ENCODE data around the gene LCN12.

LCN12 gene

DNA sequence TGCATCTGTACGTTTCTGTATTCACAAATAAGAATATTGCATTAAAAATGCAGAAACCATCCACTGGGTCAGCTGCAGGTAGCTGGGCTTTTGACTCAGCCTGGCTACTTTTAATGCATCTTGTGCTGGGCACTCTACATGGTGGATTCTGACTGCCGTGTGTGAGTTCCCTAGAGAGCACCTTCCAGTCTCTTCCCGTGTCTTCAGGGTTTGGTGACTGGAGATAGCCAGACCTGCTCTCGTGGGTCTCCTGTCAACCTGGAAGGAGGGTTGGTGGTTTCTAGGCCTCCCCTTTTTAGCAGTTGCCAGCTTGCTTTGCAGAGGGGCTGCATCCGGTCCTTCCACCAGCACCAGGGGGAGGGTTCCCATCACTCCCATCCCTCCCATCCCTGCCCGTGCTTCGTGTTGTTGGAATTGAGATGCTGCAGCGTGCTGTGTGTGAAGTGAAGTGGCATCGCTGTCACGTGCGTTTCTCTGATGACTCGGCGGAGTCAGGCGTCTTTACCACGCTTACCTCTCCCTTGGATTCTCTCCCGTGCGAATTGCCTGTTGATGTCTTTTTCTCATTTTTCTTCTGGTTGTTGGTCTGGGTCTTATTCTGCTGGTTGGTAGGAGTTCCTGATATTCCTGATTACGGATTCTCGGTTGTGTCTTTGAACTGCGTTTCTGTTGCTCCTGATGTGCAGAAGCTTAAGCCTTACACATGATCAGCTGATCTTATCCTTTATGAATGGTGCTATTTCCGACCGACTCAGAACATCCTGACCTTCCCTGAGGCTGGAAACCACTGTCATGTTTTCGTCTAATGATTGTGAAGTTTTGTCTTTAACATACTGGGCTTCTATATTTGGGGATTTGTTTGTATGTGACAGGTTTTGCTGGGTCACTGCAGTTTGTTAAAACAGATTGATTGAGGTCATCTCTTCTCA, 24.5 kb upstream of the LCN12 start:
- no peak for DNase-seq (ENCODE audit: low read depth in 3 of 3)

DNA sequence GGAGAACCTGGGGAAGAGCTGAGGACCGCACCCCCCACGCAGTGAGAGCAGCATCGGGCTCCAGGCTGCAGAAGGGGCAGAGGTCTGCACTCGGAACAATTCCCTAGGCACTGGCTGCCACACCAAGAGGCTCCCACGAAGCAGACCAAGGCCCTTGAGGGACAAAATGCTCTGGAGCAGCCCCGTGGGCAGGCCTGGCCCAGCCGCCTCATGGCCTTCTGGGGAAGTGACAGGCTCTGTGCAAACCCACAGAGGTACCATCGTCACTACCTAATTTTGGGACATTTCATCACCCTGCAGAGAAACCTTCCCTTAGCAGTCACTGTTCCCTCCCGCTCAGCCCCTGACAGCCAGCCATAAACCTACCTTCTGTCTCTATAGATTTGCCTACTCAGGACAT, 23.5 kb upstream of the LCN12 start:
- no peak for DNase-seq (ENCODE audit: low read depth in 3 of 3)

DNA sequence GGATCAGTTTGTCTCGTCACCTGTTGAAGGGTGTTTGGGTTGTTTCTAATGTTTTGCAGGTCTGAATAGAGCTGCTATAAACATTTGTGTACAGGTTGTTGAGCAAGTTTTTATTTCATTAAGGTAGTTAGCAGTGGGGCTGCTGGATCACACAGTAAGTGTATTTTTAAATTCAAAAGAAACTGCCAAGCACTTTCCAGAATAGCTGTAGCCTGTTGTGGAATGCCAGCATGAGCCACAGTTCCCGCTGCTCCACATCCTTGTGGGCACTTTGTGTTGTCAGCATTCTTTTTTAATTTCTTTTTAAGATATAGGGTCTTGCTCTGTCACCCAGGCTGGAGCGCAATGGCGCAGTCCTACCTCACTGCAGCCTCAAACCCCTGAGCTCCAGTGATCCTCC, 22.1 kb upstream of the LCN12 start:
- DNase-seq (ENCODE audit: low read depth in 3 of 3) = no peak

DNA sequence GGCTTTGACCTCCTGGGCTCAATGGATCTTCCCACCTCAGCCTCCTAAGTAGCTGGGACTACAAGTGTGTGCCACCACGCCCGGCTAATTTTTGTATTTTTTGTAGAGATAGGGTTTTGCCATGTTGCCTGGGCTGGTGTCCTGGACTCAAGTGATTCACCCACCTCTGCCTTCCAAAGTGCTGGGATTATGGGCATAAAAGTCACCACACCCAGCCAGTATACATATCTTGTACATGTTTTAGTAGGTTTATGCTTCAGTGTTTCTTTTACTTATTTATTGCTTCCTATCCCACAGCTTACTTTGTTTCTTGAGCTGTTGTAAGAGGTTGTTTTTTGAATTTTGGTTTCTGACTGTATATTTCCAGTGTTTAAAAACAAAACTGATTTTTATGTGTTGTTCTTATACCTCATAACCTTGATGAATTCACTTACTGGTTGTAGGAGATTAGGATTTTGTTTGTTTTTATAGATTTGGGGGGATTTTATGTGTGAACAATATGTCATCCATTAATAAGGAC, 20.4 kb upstream of the LCN12 start:
- no peak for DNase-seq (ENCODE audit: low read depth in 3 of 3)

DNA sequence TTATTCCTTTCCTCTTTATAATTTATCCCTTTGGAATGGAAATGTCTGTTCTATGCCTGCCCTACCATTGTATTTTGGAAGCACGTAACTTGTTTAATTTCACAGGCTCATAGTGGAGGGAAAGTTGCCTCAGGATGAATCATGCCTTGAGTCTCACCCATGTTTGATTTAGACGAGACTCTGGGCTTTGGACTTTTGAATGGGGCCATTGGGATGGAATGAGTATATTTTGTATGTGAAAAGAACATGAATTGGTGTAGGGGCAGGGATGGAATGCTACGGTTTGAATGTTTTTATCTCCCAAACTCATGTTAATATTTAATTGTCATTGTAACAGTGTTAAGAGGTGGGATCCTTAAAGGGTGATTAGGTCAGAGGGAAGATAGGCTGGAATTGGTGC, 17.8 kb upstream of the LCN12 start:
- DNase-seq (ENCODE audit: low read depth in 3 of 3) = no peak

DNA sequence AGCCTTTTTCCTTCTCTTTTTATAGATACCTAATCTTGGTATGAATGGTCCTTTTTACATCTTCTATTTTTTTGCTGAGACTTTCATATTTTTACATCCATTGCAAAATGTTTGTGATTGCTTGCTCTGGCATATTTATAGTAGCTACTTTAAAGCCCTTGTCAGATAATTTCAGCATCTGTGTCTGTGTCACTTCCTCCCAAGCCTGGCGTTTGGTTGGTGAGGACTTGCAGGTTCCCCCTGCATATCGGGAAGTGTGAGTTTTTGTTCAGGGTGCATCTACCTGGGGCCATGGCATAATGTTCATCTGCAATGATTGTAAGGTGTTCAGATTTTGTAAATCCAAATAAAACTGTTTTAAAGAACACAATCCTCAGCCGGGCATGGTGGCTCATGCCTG, 16.4 kb upstream of the LCN12 start:
- DNase-seq (ENCODE audit: low read depth in 3 of 3) = no peak

DNA sequence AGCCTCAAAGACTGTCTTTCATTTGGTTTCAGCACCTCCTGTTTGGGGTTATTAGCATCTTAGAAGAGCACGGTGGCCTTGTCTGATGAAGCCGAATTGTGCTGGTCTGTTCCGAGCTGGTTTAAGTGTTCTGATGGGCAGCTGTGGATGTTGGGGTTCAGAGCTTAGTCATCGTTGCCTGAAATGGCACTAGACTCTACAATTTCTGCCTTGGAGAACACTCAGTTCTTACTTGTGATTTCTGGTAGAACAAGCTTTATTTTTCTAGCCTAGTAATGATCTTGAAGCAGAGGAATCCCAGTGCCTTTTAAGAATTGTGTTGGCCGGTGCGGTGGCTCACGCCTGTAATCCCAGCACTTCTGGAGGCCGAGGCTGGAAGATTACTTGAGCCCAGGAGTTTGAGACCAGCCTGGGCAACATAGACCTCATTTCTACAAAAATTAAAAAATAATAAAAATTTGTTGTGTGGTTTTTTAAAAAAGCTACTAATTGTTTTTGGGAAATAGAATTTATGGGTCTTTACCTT, 15.4 kb upstream of the LCN12 start:
- DNase-seq (ENCODE audit: low read depth in 3 of 3) = no peak

DNA sequence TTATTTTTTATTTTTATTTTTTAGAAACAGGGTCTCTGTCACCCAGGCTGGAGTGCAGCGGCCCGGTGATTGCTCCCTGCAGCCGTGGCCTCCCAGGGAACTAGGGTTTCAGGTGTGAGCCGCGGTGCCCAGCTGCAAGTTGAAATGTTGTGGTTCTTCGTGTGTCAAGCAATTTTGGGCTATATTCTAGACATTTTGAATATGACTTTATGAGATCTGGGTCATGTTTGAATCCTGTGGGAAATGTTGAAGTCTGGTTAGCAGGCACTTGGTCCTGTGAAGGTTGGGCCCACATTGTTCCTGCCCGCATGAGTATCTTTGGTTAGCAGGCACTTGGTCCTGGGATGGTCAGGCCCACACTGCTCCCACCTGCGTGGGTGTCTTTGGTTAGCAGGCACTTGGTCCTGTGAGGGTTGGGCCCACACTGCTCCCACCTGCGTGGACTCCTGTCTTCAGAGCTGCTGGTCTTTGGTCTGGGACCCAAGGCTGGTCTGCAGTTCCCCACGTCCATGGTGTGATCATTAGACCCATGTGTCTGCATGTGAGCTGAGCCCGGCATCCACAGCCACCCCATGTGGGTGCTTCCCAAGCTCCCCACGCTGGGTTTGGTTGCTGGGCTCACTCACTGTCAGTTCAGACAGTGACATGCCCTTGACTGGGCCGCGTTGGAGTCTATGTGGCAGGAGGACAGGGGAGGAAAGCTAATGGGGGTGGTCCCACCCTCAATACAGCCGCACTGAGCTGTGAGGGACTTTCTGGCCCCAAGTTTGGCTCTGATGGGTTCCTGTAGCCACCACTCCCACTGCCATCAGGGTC, 14.7 kb upstream of the LCN12 start:
- no peak for DNase-seq (ENCODE audit: low read depth in 3 of 3)

DNA sequence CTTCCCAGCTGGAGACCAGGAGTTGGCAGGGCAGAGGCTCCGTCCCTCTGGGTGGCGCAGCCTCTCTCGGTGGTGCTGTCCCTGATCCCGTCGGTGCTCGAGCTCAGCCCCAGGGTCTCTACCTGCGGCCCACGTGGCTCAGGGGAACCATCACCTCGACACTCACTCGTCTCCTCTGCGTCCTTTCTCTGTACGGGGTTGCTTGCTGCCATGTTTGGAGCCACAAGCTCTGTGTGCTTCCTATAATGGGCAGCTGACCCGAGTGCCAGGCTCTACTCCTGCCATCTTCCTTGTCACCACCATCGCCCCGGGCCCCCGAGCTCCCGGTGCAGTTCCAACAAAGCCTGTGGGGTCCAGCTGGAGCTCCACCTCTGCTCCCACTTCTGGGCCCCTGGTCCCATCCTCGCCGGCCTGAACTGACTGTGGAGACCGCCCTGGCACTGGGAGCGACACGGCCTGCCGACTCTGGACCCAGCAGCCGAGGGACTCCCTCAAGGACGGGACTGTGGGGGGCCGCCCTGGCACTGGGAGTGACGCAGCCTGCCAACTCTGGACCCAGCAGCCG, 12.6 kb upstream of the LCN12 start:
- no peak for DNase-seq (ENCODE audit: low read depth in 3 of 3)

DNA sequence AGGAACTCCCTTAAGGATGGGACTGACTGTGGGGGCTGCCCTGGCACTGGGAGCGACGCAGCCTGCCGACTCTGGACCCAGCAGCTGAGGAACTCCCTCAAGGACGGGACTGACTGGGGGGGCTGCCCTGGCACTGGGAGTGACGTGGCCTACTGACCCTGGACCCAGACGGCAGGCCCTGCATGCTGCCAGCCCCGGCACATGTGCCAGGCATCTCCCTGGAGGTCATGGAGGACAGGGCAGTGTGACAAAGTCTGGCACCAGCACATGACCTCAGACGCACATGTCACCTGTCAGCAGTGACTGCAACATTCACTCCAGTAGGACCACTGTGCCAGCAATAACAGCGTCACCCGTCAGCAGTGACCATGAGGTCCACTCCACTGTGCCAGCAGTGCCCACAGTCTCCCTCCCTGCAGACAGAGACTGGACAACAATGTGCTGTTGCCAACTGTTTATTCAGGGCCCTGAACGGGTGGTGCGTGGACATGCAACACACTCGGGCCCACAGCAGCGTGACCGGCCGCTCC, 12.0 kb upstream of the LCN12 start:
- DNase-seq (ENCODE audit: low read depth in 3 of 3) = no peak

DNA sequence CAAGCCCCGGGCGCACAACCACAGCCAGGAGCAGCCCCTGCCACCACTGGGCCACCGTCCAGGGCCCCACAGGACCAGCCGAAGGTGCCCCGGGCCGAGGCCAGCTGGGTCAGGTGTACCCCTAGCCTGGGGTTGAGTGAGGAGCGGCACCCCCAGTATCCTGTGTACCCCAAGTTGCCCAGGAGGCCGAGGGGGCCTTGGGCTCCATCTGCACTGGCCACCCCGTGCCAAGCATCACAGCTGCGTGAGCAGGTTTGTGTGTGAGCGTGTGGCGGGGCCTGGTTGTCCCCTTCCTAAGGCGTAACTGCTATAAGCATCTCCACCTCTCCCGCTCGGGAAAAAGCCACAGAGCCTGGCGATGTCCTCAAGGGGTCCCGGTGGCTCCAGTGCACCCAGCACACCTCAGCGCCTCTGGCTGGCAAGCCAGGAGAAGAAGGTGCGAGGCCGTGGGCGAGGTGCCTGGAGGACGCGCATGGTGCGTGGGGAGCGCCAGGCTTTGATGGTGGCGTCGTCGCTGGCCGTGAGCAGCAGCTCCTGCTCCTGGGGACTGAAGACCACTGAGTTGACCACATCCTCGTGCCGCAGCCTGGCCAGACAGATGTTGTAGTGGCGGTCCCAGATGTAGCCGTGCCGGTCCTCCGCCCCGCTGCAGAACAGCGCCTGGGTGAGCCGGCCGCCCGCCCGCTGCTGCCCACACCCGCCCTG, 11.4 kb upstream of the LCN12 start:
- no peak for DNase-seq (ENCODE audit: low read depth in 3 of 3)

DNA sequence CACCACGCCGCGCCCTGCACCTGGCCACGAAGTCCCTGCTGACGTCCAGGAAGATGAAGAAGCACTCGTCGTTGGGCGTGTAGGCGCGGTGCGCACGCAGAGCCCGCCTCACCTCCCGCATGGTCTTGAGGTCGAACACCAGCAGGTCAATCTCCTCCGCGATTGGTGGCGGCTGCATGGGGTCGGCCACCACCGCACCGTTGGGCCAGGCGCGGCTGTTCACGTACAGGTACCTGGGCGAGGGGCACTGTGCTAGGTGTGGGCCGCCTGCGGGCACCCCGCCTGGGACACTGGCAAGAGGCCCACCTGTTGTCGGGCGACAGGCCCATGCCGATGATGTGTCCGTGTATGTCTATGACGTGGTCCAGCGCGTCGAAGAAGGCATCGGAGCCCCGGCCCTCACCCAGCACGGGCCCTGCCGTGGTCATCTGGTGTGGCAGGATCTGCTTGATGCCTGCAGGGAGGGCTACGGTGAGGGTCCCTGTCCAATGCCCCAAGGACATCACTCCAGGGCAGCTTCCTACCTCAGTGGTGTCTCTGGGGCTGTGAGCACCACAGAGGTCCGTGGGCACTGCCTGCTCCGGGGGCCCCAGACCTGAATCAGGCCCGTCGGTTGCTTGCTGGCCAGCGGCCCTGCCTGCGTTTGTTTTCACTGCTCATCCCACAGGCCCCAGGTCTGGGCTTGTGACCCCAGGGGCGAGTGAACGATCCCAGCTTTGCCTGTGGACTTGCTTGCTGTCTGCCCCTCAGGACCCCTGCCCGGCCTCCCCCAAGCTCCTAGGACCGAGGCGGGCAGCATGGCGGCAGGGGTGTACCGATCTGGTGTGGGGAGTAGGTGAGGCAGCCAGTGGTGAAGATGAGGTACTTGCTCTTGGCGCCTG, 10.6 kb upstream of the LCN12 start:
- DNase-seq (ENCODE audit: low read depth in 3 of 3) = no peak

DNA sequence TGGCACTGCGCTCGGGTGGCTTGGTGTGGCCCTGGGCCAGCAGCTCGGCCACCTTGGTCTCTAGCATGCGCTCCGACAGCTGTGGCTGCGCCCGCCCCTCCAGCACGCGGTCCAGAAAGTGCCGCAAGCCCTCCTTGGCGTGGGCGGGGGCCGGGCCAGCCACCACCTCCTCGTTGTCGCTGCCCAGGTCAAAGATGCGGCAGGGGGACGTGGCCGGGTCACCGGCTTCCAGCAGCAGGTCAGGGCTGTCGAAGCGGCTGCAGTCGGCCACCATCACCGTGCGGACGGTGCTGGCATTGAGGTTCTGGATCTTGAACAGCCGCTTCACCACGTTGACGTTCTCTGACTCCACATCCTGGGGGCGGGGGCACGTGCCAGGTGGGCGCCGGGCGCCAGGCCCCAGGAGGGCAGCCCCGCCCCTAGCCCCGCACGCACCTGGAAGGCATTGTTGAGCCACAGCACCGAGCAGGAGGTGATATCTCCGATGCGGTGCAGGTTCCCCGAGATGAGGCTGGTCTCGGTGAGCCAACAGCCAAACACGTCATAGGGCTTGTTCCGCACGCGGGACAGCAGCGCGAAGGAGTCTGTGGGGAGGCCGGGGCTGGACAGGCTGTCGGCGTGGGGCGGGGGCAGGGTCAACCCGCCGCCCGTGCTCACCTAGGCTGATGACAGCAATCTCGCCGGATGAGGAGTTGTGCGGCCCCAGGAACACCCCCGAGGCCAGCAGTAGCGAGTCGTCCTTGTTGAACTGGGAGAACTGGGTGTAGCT, 9.8 kb upstream of the LCN12 start:
- DNase-seq (ENCODE audit: low read depth in 3 of 3) = no peak

DNA sequence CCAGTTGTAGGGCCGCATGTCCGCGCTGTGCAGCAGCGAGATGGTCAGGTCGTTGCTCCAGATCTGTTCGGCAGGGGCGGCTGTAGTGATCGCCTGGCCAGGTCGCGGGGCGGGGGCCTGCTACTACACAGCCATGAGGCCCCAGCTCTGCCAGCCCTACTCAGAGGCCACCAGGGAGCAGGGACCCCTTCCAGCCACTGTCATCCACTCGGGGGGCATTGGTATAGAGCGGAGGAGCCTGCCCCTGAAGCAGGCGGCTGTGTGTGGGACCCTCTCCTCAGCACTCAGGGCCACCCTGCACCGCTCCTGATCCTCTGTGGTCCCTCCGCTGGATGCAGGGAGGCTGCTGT, 9.2 kb upstream of the LCN12 start:
- DNase-seq (ENCODE audit: low read depth in 3 of 3) = no peak

DNA sequence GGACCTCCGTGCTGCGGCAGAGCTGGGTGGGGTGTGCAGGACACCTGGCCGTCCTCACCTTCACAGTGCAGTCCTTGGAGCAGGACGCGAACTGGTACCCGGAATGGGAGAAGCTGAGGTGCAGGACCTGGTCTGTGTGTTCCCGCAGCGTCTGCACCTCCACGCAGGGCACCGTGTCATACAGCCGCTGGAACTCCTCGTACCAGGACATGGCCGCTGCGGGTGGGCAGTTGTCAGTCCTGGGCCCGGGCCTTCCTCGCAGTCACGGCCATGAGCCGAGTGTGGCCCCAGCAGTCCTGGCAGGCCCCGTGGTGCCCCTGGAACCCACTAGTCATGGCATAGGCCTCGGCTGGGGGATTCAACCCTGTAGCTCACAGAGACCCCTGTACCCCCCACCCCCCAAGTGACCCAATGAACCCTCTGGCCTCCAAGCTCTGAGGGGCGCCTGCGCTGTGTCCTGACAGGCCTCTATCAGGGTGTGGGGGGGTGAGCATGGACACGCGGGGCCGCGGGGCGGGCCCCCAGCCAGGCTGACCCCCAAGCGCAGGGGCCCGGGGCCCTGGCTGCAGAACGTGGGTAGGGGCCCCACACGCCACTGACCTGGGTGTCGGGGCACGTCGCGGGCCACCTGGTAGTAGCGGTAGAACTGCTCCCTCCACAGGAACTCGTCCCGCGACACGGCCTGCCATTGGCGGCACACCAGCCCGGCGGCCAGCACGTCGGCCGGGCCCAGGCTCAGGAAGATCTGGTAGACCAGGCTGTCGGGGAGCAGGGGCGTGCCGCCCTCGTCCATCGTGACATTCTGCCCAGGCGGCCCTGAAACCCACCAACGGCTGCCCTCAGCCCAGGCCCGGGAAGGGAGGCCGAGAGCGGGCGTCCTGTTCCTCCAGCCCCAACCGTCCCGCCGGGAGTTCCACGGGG, 8.5 kb upstream of the LCN12 start:
- DNase-seq (ENCODE audit: low read depth in 3 of 3) = peak in 1 of 3 experiments; percentile 36

DNA sequence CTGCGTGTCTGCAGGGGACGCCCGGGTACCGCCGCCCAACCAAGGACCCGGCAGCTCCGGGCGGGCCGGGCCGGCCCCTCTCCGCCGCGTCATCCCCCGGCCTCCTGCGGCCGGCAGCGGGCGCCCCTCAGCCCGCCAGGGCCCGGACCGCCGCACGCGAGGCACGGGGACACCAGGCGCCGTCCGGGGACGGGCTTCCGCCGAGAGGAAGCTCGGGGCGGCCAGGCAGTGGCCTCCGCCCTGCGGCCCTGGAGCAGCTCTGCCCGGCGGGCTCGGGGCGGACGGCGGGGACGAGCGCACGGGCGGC, 7.9 kb upstream of the LCN12 start:
- peak in 1 of 3 experiments; percentile 24 for DNase-seq (ENCODE audit: low read depth in 3 of 3)

DNA sequence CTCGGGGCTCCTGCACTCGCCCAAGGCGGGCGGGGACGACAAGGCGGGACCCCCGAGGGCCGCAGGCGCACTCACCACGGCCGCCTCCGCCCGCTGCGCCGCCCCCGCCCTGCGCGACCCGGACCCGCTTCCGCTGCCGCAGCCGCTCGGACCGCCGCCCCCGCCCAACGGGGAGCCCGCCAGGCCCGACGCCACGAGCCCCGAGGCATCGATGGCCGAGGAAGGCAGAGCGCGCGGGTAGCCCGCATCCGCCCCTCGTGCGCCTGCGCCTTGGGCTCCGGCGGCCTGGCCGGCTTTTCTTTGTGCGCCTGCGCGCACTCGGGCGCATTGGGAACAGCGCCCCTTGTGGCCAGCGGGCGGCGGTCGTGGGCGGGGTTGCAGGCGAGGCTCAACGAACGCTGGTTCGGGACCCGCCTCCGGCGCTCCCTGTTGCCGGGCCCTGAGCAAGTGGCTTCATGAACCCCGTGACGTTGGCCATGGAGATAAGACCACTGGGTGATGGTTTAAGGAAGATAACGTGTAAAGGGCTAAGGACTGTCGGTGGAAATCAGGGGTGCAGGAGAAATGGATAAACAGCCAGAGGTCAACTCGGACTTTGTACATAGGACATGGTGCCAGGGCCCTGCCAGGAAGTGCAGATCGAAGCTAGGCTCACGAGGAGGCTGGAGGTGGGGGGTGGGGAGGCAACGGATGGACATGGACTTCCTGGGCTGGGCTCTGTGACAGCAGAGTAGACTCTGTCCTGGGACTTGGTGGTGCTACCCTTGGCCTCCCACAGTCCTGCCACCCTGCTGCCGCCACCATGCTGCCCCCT, 7.3 kb upstream of the LCN12 start, which contains the start of the genes C8G and FBXW5:
C8G (plus strand) TSS at position 725 of the 814 bp plus-strand sequence; CDS start at position 803, 78 bp downstream.
FBXW5 (minus strand) TSS at position 220 of the 814 bp plus-strand sequence. CDS start 655 bp downstream, outside the sequence.
- DNase-seq (ENCODE audit: low read depth in 3 of 3) = peak; percentile 89 to 93 (median 92)
